ENCODE measurements around the gene TNFRSF18. TPM values are rescaled to one million over a fixed set of nuclear protein-coding genes. Genes with fewer than 3 reads are reported as not detected.

The TNFRSF18 gene
- polyA plus RNA-seq, 1 donor (not counting 4 experiments of a cell fraction or from before 2014, with no cell fraction given), result 0.21 TPM

DNA sequence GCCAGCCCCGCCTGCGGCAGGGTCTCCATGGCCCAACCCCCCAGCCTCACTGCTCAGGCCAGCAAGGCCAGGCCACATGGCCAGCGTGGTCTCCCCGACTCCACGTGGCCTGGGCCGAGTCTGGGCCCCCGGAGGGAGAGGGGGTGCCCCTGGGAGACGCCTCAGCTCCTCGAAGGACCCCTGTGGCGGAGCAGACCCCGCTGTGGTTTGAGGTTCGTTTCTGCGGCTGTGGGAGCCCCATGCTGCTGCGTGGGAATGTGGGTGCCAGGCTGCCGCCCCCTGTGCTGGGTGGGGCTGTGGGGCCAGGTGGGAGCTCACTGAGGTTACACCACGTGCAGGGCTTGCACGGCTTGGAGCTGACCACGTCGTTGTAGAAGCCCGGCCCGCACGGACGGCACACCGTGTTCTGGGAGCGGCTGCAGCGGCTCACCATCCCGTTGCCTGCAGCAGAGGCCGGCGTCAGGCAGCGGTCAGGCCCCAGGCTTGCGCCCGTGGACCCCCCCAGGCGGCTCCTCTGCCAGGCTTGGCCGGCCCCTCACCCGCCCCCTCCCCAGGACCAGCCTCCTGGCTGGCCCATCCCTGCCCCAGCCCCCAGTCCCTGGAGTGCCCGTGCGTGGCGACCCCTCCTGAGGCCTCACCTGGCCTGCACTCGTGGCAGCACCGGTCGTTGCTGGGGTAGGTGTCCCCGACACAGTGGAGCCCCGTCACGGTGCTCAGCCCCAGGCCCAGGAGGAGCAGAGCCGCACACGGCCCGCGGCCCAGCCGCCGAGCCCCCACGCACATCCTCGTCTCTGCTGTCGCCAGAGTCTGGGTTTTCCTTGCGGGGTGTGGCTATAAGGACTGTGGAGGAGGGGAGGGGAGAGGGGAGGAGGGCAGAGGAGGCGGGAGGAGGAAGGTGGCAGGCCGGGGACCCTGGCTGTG, 7.2 kb upstream of the TNFRSF18 start, which contains the start of gene TNFRSF4:
Gene TNFRSF4 (minus strand): TSS at position 809 of the 921 bp plus-strand sequence. CDS start 26 bp downstream, at position 783.
- DNase-seq (ENCODE audit: low read depth, low spot score) (no peak), FAIRE-seq (no peak)
- dilution Hi-C loops (cut with MboI; ENCODE audit: extremely low pct_ligation_motif_present, low sequenced_read_pairs), result no loop called here
- peaks cover 2% of the 10 kb centered on the region for H3K9me1 ChIP-seq (ENCODE audit: control insufficient read depth, extremely low read depth, insufficient read depth, low read length)
- peaks cover 10 to 12% of the 10 kb centered on the region in 2 experiments for H3K36me3 ChIP-seq (ENCODE audit: control insufficient read depth in 2 of 2, extremely low read depth in 1 of 2, insufficient read depth in 2 of 2, low read length in 2 of 2)
- no peak for TF ChIP-seq CTCF (optimal IDR thresholded peaks at IDR 0.05 in 1 of 3, IDR thresholded peaks at IDR 0.05 in 1 of 3, conservative IDR thresholded peaks at IDR 0.05 in 1 of 3; ENCODE audit: extremely low read depth in 1 of 3, insufficient read depth in 2 of 3, low read length in 3 of 3)
- no peak for TF ChIP-seq EZH2 (IDR thresholded peaks at IDR 0.05; ENCODE audit: low read length)
- H3K4me2 ChIP-seq (ENCODE audit: control insufficient read depth, extremely low read depth, insufficient read depth, low read depth, low read length), result no peak within 1 kb of the TSS
- H3K27ac ChIP-seq (ENCODE audit: control insufficient read depth, insufficient read depth, low read length), result no peak within 1 kb of the TSS
- H3K4me1 ChIP-seq (ENCODE audit: control insufficient read depth, extremely low read depth, insufficient read depth, low read length), result peaks cover 8% of the 10 kb centered on the region
- no peaks in the 10 kb centered on the region for H3K27me3 ChIP-seq (ENCODE audit: control insufficient read depth, extremely low read depth, insufficient read depth, low read length)
- H2AFZ ChIP-seq (ENCODE audit: control insufficient read depth, low read length), result no peak within 1 kb of the TSS
- no peak within 1 kb of the TSS for H3K4me3 ChIP-seq (ENCODE audit: control insufficient read depth in 2 of 3, extremely low read depth in 1 of 3, insufficient read depth in 2 of 3, low read depth in 1 of 3, low read length in 3 of 3)
- H3K79me2 ChIP-seq (ENCODE audit: control insufficient read depth, insufficient read depth, low read length), result no peaks in the 10 kb centered on the region
- H3K9ac ChIP-seq (ENCODE audit: control insufficient read depth, extremely low read depth, insufficient read depth, low read length), result no peak within 1 kb of the TSS
- H4K20me1 ChIP-seq (ENCODE audit: control insufficient read depth, extremely low read depth, insufficient read depth, low read length), result no peaks in the 10 kb centered on the region
- H3K9me3 ChIP-seq (ENCODE audit: control insufficient read depth, low read depth, low read length), result no peaks in the 10 kb centered on the region

GRCh38 chr1:1212780-1213344, 6.5 kb upstream of the TNFRSF18 start:
- Histone ChIP-seq H3K36me3 (ENCODE audit: control insufficient read depth in 2 of 2, extremely low read depth in 1 of 2, insufficient read depth in 2 of 2, low read length in 2 of 2) (peaks cover 5% of the 10 kb centered on the region in 2 experiments), H3K9ac (ENCODE audit: control insufficient read depth, extremely low read depth, insufficient read depth, low read length) (no peak overlapping the region), H3K9me3 (ENCODE audit: control insufficient read depth, low read depth, low read length) (no peaks in the 10 kb centered on the region), H3K79me2 (ENCODE audit: control insufficient read depth, insufficient read depth, low read length) (no peaks in the 10 kb centered on the region), H4K20me1 (ENCODE audit: control insufficient read depth, extremely low read depth, insufficient read depth, low read length) (no peaks in the 10 kb centered on the region), H3K27me3 (ENCODE audit: control insufficient read depth, extremely low read depth, insufficient read depth, low read length) (no peaks in the 10 kb centered on the region), H3K9me1 (ENCODE audit: control insufficient read depth, extremely low read depth, insufficient read depth, low read length) (peaks cover 2% of the 10 kb centered on the region), H3K4me3 (ENCODE audit: control insufficient read depth in 2 of 3, extremely low read depth in 1 of 3, insufficient read depth in 2 of 3, low read depth in 1 of 3, low read length in 3 of 3) (no peak overlapping the region), H3K4me1 (ENCODE audit: control insufficient read depth, extremely low read depth, insufficient read depth, low read length) (peaks cover 4% of the 10 kb centered on the region), H3K4me2 (ENCODE audit: control insufficient read depth, extremely low read depth, insufficient read depth, low read depth, low read length) (no peak overlapping the region), H3K27ac (ENCODE audit: control insufficient read depth, insufficient read depth, low read length) (no peak overlapping the region), H2AFZ (ENCODE audit: control insufficient read depth, low read length) (no peak overlapping the region)
- DNase-seq (ENCODE audit: low read depth, low spot score) (no peak), FAIRE-seq (no peak)
- dilution Hi-C loops (cut with MboI; ENCODE audit: extremely low pct_ligation_motif_present, low sequenced_read_pairs), result no loop called here
- no peak for TF ChIP-seq EZH2 (IDR thresholded peaks at IDR 0.05; ENCODE audit: low read length)
- no peak for TF ChIP-seq CTCF (optimal IDR thresholded peaks at IDR 0.05 in 1 of 3, IDR thresholded peaks at IDR 0.05 in 1 of 3, conservative IDR thresholded peaks at IDR 0.05 in 1 of 3; ENCODE audit: extremely low read depth in 1 of 3, insufficient read depth in 2 of 3, low read length in 3 of 3)

Measured in keratinocyte (primary cell).